DMS 273 (cell line): Measurements from ENCODE around the gene KLF7.

Experiments used
- DNase-seq: peaks from one replicate; lab custom pipeline; 2025; ENCODE audit not compliant: unreplicated experiment; lab: John Stamatoyannopoulos, UW

The KLF7 gene

DNA sequence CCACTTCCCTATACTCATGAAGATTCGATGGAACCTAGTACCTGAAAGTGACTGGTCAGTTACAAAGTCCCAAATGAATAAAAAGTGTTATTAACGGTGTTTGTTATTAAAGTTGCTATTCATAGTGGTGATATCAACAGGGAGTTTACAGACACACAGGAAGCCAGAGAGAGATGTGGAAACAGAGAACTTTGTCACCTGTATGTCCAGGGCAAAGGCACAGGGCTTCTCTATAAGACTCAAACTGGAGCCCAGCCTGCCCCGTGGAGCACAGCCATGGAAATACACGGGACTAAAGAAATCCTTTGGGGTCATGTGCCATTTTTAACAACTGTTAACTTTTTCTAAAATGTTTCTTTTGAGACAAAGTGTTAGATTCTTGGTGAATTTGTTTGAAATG lies 68.5 kb downstream of the KLF7 start:
- no peak for DNase-seq

DNA sequence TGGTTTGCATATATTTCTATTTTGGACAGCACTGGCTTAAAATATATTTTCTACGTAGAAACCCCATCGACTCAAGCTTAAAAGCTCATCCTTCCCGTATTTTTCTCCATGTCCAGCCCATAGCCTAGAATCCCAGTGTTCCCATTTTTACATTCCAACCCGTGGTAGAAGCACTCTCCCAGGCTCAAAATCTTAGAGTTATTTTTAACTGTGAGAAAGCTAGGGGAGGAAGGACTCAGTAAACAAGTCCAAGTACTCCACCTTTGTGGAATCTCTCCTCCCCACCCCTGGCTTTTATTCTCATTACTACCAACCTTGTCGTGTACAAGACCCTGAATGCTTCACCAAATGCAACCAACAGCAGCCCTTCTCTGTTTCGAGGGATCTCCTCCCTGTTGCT lies 69.8 kb downstream of the KLF7 start:
- no peak for DNase-seq

DNA sequence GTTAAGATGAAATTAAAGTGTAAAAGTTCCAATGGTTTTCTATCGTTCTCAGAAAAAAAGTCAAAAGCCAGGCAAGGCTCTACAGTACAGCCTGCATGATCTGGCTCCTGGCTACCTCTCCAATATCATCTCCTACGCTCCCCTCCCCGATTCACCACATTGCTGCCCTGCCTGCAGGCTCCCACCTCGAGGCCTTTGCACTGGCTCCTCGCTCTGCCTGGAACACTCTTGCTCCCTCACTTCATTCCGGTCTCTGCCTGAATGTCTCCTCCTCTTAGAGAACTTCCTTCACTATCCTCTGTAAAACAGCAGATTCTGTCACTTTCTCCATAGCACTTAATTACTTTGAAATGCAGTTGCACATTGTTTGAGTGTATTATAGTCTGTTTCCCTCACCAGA lies 72.5 kb downstream of the KLF7 start:
- no peak for DNase-seq

DNA sequence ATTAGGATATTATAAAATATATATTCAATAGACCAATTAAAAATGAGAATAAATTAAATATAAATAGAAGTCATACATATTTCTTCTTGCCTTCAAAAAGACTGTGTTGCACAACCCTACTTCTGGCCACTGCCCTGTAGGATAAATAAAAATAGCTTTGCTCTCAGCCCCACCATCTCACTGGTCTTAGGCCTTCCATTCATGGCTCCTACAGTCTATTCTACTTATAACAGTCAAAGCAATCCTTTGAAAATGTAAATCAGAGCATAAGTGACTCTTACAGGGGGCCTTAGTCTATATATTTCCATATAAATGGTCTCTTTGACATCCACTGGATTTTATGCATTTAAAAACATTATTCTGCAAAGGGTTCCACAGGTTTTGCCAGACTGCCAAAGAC lies 72.9 kb downstream of the KLF7 start:
- DNase-seq, result no peak

DNA sequence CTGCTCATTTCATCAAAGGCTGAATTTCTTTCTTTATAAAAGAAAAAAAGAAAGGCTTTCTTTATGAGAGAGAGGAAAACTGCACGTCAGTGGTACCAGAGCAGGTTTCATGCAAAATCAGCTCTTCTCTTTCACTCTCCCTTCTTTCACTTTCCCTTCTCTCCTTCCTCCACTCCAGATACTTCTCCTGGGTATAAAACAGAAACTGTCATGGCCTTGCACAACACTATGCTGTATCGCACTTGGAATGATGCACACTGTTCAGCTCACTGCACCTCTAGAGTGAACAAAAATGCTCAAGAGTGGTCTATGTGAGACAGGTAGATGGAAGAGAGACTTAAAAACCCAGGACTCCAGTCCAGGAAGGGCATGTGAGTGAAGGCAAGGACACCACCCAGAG lies 73.8 kb downstream of the KLF7 start:
- DNase-seq, result no peak

DNA sequence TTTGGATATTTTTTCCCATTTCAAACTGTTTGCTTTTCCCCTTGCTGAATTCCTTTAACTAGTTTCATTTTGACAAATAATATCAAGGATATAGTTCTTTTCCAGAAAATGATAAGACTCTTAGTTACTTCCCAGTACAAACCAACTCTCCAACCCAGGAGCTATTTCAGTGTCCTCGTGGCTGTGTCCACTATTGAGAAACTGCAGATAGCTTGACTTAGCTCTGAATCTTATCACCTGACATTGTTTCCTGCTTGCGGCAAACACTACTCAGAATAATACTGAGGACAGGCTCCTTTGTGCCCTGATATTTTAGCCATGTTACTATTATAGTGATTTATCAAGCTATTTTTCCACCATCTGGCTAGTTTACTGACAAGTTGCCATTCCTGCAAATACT lies 74.6 kb downstream of the KLF7 start:
- no peak for DNase-seq

DNA sequence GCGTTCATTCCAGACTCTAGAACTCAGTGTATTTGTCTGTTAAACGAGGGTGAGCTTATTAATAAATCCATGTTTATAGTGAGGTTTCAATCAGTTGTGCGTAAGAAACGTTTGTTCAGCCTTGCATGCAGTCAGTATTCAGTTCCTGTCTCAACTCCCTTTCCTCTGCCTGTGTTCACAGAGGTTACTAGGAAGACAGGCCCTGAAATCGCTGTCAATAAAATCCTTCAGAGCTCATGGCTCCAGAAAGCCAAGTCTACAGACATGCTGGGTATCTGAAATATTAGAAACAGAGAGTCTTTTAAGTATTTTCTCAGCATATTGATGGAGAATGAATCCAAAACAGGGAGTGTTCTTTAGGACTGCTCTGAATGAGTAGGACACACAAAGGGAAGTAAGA lies 75.4 kb downstream of the KLF7 start:
- DNase-seq, result no peak

DNA sequence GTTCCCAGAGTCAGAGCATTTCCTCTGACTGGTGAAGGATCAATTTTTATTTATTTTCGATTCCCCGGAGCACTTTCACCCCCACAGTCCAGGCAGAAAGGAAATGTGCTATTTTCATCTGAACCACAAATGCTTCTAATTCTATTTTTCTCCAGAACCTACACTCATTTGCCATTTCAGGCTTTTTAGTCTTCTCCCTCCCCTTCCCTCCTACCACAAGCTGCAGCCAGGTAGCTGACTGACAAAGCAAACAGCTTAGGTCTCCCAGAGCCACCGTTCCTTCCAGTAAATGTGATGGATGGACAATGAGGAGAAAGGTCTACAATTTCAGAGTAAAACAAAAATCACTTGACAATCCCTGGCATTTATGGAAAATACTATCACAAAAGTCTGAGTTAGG lies 76.9 kb downstream of the KLF7 start:
- DNase-seq, result no peak

DNA sequence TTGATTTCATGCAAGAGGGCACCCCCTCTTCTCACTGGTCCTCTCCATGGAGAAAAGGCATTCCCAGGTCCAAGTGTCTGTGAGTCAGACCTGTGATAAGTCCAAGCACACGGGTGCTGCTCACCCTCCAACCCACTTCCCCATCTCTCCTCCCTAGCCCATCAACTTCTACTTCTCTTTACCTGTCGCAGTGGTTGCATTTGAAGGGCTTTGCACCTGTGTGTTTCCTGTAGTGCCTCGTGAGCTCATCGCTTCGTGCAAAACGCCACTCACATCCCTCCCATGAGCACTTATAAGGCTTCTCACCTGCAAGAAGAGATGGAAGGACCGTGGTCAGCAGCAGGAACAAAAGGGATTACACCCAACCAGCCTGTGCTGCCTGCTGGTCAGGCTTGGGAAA lies 77.5 kb downstream of the KLF7 start:
- no peak for DNase-seq

DNA sequence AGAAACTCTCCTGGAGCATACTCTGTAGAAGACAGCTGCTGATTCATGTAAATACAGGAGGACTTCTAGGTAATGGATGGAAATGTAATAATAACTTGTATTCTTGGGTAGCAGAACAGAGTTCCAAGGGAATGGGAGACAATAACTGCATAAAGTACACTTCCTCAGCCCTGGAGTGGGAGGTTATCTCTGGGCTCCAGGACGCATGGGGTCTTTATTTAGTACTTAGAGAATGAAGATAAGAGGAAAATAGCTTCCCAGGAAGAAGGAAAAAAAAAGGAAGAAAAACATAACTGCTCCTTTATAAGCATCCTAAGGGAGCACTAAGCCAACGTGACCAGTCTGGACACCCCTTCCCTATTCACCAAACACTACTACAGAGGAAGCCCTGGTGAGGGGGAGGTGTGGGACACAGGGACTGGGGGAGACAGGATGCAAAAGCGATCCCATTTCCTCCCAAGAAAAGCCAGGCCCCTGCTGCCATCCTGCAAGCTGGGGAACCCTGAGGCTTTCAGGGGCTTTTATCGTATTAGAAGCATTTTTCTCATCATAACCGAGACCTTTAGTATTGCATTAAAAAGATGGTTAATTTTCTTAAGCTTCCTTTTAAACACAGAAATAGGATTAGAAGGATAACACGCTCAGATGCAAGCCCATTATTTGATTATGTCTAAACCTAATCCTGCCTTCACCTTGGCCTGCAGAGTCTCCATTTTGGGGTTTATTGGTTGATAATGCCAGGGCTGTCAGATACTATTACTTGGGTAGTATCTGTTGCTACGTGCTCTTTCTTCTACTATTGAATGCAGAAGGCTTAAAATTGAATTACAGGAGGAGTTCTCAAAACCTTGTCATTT lies 78.5 kb downstream of the KLF7 start:
- no peak for DNase-seq

DNA sequence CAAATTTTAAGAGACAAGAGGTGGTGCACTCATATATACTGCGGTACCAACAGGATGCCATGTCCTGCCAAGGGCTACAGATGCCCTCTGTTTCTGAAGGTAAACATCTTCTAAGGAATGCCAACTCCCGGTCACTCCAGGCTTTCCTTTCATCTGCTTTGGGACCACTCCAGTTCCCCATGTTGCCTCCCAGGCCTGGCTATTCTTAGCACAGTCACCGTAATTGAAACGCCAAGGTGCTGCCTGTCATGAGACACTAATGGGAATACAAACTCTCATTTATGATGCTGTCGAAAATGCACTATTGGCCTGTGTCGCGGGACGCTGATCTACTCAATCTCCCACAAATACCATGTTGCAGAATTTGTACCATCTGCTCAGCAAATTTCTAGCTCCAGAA lies 79.6 kb downstream of the KLF7 start:
- DNase-seq, result no peak

DNA sequence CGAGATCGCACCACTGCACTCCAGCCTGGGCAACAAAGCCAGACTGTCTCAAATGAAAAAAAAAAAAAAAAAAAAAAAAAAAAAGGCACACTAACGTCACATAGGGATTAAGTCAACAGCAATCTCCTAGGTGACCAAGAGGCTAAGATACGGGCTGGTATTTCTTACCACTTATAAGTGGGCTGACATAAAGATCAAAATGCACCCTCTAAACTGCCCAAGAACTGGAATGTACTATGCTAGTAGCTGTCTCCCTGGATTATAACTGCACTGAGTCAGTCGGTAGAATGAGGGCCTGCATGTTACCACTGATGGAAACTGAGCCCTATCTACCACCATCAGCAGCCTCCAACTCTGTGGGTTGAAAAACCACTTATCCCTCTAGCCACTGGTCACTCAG lies 80.6 kb downstream of the KLF7 start:
- no peak for DNase-seq

DNA sequence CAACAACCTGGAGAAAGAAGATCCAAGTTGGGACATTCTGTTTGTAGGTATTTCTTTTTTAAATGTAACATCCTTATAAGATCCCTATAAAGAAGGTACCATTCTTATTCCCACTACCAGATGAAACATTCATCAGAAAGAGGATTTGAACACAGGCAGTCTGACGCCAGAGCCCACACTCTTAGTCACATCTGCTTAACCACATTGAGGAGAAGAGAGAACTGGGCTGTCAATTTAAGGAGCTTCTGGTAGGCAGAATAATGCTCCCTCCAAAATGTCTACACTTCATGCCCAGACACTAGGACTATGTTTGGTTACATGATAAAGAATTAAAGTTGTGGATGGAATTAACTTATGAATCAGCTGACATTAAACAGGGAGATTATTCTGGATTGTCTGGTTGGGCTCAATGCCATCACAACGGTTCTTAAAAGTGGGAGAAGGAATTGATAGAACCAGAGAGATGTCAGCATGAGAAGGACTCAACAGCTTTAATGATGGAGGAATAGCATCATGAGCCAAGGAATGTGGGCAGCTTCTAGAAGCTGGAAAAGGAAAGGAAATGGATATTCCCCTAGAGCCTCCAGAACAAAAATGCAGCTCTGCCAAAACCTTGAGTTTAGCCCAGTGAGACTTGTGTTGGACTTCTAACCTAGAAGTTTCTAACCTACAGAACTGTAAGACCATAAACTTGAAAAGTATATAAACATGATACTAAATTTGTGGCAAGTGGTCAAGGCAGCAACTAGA lies 82.2 kb downstream of the KLF7 start:
- no peak for DNase-seq

DNA sequence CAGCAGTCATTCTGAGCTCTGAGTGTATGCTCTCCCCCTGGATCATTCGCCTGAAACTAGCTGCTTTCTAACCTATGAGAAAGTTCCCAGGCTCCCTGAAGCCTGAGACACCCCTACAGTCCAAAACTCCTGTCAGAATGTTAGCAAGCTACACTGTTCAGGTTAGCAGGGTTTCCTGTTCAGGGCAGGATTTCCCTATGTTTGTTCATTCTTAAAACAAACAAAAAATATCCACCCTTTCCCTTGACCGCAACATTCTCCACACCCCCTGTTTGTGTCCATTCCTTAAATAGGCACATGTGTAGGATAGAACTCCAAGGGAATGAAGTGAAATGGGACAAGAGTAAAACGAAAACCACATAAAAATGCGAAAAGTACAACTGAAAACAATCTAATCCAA lies 83.1 kb downstream of the KLF7 start:
- DNase-seq, result no peak

DNA sequence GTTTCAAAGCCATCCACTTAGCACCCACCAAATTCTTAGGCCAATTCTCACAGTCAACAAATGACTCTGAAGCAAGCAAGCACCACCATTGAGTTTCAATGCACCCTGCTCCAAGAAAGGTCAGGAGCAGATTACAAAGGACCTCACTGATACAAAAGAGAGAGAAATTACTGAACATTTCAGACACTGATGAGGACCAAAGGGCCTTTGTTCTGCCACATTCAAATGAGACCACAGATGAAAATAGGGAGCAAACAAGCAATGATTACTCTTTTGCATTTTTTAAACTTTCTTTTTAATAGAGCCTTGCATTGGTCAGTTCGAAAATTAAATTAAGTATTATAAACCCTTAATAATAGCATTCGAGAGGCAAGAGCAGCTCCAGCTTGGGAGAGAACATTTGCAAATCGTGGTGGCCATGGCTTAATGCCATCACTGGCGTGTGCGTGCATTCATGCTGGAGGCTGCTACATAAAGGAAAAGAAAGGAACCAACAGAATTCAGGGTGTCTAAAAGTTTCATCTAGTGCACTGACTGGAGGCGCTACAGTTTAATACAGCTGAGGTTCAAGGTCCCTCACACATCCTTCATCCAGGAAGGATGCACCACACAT lies 87.5 kb downstream of the KLF7 start:
- DNase-seq, result no peak

DNA sequence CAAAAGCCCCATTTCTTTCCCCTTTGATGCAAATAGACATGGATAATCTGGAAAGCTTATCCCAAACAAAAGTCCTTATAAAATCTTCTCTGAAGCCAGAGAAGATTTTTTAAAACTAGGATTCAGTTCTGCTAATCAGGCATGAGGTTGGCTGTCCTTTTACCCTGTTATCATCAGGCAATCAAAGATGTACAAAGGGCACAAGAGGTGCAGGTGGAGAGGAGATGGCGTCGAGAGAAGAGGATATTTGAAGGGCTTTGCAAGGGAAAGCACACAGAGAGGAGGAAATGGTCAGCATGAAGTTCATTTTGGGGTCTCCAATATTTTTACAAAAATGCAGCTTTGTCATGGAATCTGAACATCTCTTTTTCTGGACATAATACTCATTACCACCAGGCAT lies 88.5 kb downstream of the KLF7 start:
- DNase-seq, result no peak

DNA sequence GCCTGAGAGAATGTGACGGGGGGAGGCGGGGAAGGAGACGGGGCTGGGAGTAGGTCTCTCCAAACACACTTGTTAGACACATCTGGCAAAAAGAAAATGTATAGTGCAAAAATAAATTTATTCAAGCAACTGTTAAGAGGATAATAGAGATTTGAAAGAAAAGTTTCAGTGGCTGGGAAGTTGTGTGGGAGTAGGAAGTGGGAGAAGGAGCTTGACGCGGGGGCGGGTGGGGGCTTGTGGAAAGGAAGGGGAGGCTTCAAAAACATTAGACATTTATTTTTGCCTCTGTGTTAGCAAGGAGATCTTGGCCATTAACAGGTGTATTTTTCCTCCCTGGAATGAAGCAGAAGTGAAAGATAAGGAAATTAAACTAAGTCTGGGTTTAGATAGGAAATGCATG lies 90.3 kb downstream of the KLF7 start:
- DNase-seq, result no peak

DNA sequence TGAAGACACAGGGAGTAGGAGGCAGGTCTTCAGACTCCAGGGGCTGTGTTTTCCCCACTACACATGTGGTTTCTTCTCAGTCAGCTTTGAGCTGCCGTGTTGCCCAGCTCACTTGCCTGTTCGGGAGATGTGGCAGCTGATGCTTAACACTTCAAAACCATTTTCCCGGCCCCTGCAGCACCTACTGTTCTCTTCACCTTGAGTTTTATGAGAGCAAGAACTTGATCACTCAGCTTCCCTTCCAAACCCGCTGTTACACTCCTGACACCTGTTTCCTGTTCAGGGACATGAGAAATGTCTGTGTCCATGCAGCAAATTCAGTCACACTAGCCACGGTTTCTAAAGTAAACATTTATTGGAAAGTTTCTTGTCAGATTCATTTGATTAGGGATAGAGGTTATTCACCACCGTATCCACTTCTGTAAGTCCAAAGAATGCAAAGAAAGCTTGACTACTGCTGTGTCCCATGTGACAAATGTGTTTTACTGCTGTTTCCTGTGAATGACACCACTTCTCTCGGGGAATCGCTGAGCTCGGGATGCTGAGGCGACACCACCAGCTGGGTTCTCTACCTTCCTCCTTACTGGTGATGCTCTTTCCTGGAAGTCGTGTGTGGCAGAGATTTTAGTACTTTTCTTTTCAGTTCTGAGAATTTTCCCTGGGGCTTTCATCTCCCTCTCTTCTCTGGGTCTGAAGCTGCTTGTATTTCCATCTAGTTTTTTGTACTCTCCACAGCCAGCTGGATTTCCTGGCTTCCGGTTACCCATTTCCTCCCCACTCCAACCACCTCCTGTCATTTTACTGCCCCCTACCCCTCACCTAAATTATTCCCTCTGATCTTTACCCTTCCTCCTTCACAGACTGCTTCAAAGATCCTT lies 91.7 kb downstream of the KLF7 start:
- no peak for DNase-seq

DNA sequence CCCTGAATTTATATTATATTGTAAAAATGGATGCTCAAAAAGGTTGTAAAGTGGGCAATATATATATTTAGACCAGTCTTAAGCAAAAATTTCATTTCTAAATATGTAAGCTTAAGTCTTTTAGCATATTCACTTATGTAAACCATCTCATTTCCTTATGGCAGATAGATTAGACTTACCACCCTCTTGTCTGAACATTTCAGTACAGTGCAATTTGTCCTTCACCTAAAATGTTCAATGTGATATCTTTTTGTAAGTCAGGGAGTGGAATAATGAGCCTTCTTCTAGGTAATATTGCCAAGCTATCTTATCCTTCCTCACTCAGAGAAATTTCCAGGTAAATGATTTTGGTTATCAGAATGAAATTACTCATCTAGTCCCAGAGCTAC lies 92.3 kb downstream of the KLF7 start:
- no peak for DNase-seq

DNA sequence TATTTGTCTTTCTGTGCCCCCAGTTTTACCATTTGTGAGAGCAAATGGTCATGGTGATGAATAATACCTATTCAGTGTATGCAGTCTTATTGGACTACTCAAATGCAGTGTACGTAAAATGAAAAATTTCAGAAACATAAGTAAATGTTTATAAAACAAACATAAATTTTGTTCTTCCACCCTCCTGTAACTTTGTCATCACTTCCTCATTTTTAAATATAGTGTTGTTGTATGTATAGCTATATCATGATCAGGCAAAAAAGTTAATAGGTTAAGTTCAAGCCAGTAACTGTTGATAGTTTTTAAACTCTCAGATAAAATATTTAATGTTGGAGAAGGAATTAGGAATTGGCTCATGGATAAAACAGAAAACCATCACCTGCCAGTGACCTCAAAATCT lies 93.2 kb downstream of the KLF7 start:
- DNase-seq, result no peak

DNA sequence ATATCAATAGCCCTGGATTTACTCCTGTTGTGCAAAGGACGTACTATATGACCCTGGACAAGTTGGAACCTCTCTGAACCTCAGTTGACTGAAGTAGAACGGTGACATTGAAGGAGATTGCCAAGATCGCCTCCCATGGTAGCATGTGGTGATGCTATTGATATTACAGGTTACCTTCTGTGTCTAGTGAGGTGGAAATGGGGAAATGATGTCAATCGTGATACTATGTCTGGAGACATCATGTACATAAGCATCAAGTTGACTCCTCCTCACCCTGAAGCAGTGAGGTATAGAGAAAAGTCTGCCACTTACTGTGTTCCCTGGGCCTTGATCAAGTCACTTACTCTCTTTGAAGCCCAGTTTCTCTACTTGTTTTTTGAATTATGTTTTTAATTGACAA lies 93.9 kb downstream of the KLF7 start:
- no peak for DNase-seq
